Measurements from ENCODE around the gene CACNA2D1. TPM values are rescaled to one million over a fixed set of nuclear protein-coding genes. Genes with fewer than 3 reads are reported as not detected.
A peak's percentile ranks its signal among the peaks of the same experiment; 100 is the strongest.

CACNA2D1 gene
- total RNA-seq, 1 donor from 2014 or later: 1.5 TPM

GRCh38 chr7:82114237-82114636 is 329.3 kb downstream of the CACNA2D1 start:
- H3F3A ChIP-seq (ENCODE audit: low read depth): peaks cover 8% of the 10 kb centered on the region
- H4K20me1 ChIP-seq (ENCODE audit: low read depth): no peaks in the 10 kb centered on the region
- no peaks in the 10 kb centered on the region for H3K36me3 ChIP-seq
- H3K36me3 Mint-ChIP-seq: no peaks in the 10 kb centered on the region
- TF ChIP-seq EZH2phosphoT487 (IDR thresholded peaks at IDR 0.05): no peak
- TF ChIP-seq EZH2 (IDR thresholded peaks at IDR 0.05): no peak
- TF ChIP-seq CTCF (IDR thresholded peaks at IDR 0.05): no peak
- no peak overlapping the region for H3K4me2 ChIP-seq
- H3K79me2 ChIP-seq (ENCODE audit: low read depth): no peaks in the 10 kb centered on the region
- H3K9ac ChIP-seq: no peak overlapping the region
- H3K4me1 Mint-ChIP-seq: peaks cover 32% of the 10 kb centered on the region
- H3K27ac ChIP-seq: no peak overlapping the region
- no peak overlapping the region for H3K4me3 Mint-ChIP-seq
- H3K9me3 Mint-ChIP-seq: no peaks in the 10 kb centered on the region
- peaks cover 17% of the 10 kb centered on the region for H3K4me1 ChIP-seq
- H3K27ac Mint-ChIP-seq: no peak overlapping the region
- no peaks in the 10 kb centered on the region for H3K27me3 Mint-ChIP-seq (ENCODE audit: insufficient read depth, low read depth)
- no peak overlapping the region for H3K4me3 ChIP-seq
- no peak for DNase-seq (ENCODE audit: low spot score)
- no peaks in the 10 kb centered on the region for H3K9me3 ChIP-seq (ENCODE audit: low read depth)
- H2AFZ ChIP-seq (replicated peaks): no peak overlapping the region
- no peaks in the 10 kb centered on the region for H3K27me3 ChIP-seq

- no peak overlapping the region for H3K27ac ChIP-seq
- H3K9ac ChIP-seq: no peak overlapping the region
- TF ChIP-seq CTCF (IDR thresholded peaks at IDR 0.05): no peak
- no peak for TF ChIP-seq EZH2 (IDR thresholded peaks at IDR 0.05)
- TF ChIP-seq EZH2phosphoT487 (IDR thresholded peaks at IDR 0.05): no peak
- H3K27me3 Mint-ChIP-seq (ENCODE audit: insufficient read depth, low read depth): no peaks in the 10 kb centered on the region
- no peaks in the 10 kb centered on the region for H3K27me3 ChIP-seq
- peak overlapping the region; percentile 95 for H3K27ac Mint-ChIP-seq
- no peaks in the 10 kb centered on the region for H3K9me3 Mint-ChIP-seq
- peaks cover 8% of the 10 kb centered on the region for H3F3A ChIP-seq (ENCODE audit: low read depth)
- peak overlapping the region; percentile 31 for H2AFZ ChIP-seq (replicated peaks)
- H4K20me1 ChIP-seq (ENCODE audit: low read depth): no peaks in the 10 kb centered on the region
- H3K4me1 ChIP-seq: peaks cover 29% of the 10 kb centered on the region
- peak; percentile 38 for DNase-seq (ENCODE audit: low spot score)
- H3K4me2 ChIP-seq: peak overlapping the region; percentile 56
- peak overlapping the region; percentile 5 for H3K4me3 ChIP-seq
- no peaks in the 10 kb centered on the region for H3K9me3 ChIP-seq (ENCODE audit: low read depth)
- peak overlapping the region; percentile 75 for H3K4me3 Mint-ChIP-seq
- H3K79me2 ChIP-seq (ENCODE audit: low read depth): no peaks in the 10 kb centered on the region
- no peaks in the 10 kb centered on the region for H3K36me3 ChIP-seq
- peaks cover 47% of the 10 kb centered on the region for H3K4me1 Mint-ChIP-seq
- no peaks in the 10 kb centered on the region for H3K36me3 Mint-ChIP-seq
Measured at GRCh38 chr7:82110146-82110840, 333.3 kb downstream of the CACNA2D1 start.

GRCh38 chr7:82109288-82109687 is 334.3 kb downstream of the CACNA2D1 start:
- no peak overlapping the region for H3K4me2 ChIP-seq
- no peak overlapping the region for H2AFZ ChIP-seq (replicated peaks)
- no peaks in the 10 kb centered on the region for H3K79me2 ChIP-seq (ENCODE audit: low read depth)
- no peaks in the 10 kb centered on the region for H4K20me1 ChIP-seq (ENCODE audit: low read depth)
- H3K9me3 ChIP-seq (ENCODE audit: low read depth): no peaks in the 10 kb centered on the region
- H3K27me3 ChIP-seq: no peaks in the 10 kb centered on the region
- TF ChIP-seq EZH2 (IDR thresholded peaks at IDR 0.05) (no peak), EZH2phosphoT487 (IDR thresholded peaks at IDR 0.05) (no peak), CTCF (IDR thresholded peaks at IDR 0.05) (no peak)
- Mint-ChIP-seq H3K9me3 (no peaks in the 10 kb centered on the region), H3K4me3 (no peak overlapping the region), H3K4me1 (peaks cover 47% of the 10 kb centered on the region), H3K36me3 (no peaks in the 10 kb centered on the region), H3K27me3 (ENCODE audit: insufficient read depth, low read depth) (no peaks in the 10 kb centered on the region), H3K27ac (no peak overlapping the region)
- no peak for DNase-seq (ENCODE audit: low spot score)
- no peak overlapping the region for H3K4me3 ChIP-seq
- H3F3A ChIP-seq (ENCODE audit: low read depth): peaks cover 8% of the 10 kb centered on the region
- H3K36me3 ChIP-seq: no peaks in the 10 kb centered on the region
- no peak overlapping the region for H3K27ac ChIP-seq
- H3K4me1 ChIP-seq: peaks cover 29% of the 10 kb centered on the region
- no peak overlapping the region for H3K9ac ChIP-seq

Measured in neural progenitor cell (in vitro differentiated cells).